Omental fat pad (tissue), 4 donors: ENCODE results near the gene UBQLNL. TPM values are rescaled to one million over a fixed set of nuclear protein-coding genes. Genes with fewer than 3 reads are reported as not detected.

ENCODE experiments used
- ATAC-seq: fragments of 150-250 bp; one replicate; pipeline ENCODE4 v1.9.1; 2016; ENCODE audit warnings: mild to moderate bottlenecking, moderate library complexity; ENCODE audit not compliant: low FRiP score
- DNase-seq: peaks from one replicate; pipeline ENCODE4 v3.0.0-alpha.2; 2019; ENCODE audit warnings: low spot score
- CTCF ChIP-seq, 3 donors: fragments of 450-650 bp; IDR thresholded peaks; one replicate each; pipeline ENCODE4 v1.5.1; 2016 to 2017; ENCODE audit warnings: antibody characterized with exemption in 3 of 3, mild to moderate bottlenecking in 3 of 3, moderate library complexity in 2 of 3
- total RNA-seq, 4 donors: library from RNA; depleted of rRNA; stranded (reverse); fragments of >200 nt; gene quantifications; one replicate each; pipeline ENCODE4 v1.1.0, GENCODE V29; 2016

The UBQLNL gene
- total RNA-seq, 4 donors from 2014 or later: 0.19 to 1.7 (median 0.81) TPM

- no peak for ATAC-seq
- no peak for TF ChIP-seq CTCF (IDR thresholded peaks at IDR 0.05)
- DNase-seq: no peak
These were observed 12.0 kb upstream of the UBQLNL start for GRCh38 chr11:5528495-5528894.

GRCh38 chr11:5527716-5528115 is 11.2 kb upstream of the UBQLNL start:
- TF ChIP-seq CTCF (IDR thresholded peaks at IDR 0.05): no peak
- no peak for ATAC-seq

GRCh38 chr11:5524756-5525155 is 8.3 kb upstream of the UBQLNL start:
- TF ChIP-seq CTCF (IDR thresholded peaks at IDR 0.05): no peak
- ATAC-seq (no peak), DNase-seq (no peak)

More at GRCh38 chr11:5527716-5528115, 11.2 kb upstream of the UBQLNL start:
- no peak for DNase-seq

- no peak for TF ChIP-seq CTCF (IDR thresholded peaks at IDR 0.05)
- ATAC-seq (no peak), DNase-seq (no peak)
These were observed 5.8 kb upstream of the UBQLNL start for GRCh38 chr11:5522308-5522707.

- ATAC-seq (no peak), DNase-seq (no peak)
- no peak for TF ChIP-seq CTCF (IDR thresholded peaks at IDR 0.05)
These were observed 5.0 kb upstream of the UBQLNL start for GRCh38 chr11:5521540-5521939.

- no peak for ATAC-seq
These were observed 1.7 kb downstream of the UBQLNL start for GRCh38 chr11:5514841-5515240.

More at GRCh38 chr11:5514841-5515240, 1.7 kb downstream of the UBQLNL start:
- DNase-seq: no peak
- no peak for TF ChIP-seq CTCF (IDR thresholded peaks at IDR 0.05)
